Midbrain (tissue), 1 donor: ENCODE measurements around the gene MRPS22.
A peak's percentile ranks its signal among the peaks of the same experiment; 100 is the strongest.
"Not testable (repeated sequence)": the region's sequence is repeated elsewhere in the genome, so short reads cannot be mapped to it uniquely, and the experiment has no call there.

Experiments
- DNase-seq: peaks from one replicate; lab custom pipeline; 2025; lab: John Stamatoyannopoulos, UW

The MRPS22 gene

DNA sequence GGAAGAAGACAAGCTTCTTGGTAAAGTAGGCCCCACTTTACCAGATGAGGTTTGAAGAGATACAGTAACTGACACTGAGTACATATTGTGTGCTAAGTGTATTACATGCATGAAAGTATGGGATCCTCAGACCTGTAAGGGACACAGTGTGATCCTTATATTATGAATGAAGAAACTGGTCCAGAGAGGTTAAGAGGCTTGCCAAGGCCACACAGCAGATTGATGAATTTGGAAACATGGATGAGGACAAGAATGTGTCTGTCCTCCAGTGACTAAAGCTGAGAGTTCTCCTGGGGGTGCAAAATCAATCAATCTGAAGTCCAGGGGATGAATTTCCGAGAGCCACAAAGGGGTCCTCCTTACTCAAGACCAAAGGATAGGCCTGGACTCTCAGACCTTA, 31.4 kb upstream of the MRPS22 start:
- no peak for DNase-seq

DNA sequence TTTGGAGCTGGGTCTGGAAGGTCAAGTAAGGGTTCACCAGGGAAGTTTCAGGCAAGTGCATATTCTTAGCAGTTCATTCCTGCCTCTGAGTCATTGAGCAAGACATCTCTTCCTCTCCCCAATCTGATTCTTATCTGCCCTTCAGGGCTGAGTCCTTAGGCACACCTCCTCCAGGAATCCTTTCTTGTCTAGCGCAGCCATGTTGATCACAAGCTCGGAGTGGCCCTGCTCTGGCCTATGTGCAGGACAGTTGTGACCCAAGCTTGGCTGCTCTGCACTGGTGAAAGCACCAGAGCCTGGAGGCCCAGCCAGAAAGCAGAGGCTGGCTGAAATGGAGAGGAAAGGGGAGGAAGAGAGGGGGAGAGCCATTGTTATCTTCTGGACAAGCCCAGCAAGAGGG, 30.9 kb upstream of the MRPS22 start:
- DNase-seq: no peak

DNA sequence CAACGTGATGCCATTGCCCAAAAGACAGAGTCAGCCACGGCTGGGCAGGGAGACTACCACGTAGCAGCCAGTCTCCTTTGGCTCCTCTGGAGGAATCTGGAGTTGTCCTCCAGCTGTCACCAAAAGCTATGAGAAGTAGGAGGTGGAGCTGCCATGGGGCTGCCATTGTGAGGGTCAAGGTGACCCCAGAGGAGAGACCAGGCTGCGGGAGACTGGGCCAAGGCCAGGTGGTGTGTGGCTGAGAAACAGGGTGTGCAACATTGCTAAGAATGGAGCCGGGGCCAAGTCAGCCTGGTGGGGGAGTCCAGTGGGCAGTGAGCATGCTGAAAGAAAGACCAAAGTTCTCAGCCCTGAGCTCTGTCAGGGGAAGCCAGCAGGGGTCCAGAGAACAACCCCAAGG, 29.9 kb upstream of the MRPS22 start:
- DNase-seq: no peak

DNA sequence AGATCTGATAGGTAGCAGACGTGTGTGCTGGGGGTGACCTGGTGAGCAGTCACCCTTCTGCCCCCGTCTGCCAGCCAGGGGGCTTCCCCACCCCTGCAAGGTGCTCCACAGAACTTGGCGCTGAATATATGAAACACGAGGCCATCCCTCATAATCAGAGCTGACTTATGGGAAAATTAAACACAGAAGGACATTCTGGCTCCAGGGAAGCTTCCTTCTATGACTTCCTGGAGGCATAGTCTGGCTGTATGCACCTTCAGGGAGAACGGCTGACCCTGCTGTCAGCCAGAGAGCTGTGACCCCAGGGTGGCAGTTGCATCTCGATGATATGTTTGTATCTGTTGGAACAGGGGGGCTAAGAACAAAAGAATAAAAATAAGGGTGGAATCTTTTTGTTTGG, 26.6 kb upstream of the MRPS22 start:
- no peak for DNase-seq

DNA sequence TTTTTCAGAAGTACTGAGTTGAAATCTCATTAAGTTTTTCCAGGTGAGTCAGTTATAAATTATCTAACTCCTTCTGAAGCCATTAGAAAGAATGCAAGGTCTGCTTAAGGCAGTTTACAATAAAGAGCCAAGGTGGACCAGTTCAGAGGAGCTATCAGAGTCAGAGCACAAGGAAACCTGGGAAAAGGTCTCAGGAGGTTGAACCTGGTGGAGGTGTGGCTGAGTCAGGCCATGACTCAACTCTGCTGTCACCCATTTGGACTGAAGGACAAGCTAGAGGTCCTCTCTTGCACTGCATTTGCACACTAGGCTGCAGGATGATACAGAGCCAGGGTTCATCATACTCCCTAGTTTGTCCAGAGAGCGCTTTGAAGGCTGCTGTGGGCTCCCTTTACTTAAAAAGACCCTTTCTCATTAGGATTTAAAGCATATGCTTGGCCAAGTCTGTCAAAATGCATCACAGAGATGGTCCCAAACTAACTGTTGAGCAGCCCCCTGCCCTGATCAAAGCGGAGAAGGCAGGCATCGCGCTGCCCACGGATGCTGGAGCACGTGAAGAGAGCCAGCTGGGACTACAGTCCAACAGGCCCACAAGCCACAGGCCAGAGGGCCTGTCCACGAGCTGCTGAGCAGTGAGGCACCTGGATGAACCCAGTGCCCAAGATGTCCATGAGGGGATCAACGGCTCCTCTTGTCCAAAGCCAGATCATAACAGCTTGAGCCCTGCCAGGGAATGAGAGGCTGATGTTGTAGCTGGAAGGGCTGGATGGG, 26.0 kb upstream of the MRPS22 start:
- DNase-seq: no peak

DNA sequence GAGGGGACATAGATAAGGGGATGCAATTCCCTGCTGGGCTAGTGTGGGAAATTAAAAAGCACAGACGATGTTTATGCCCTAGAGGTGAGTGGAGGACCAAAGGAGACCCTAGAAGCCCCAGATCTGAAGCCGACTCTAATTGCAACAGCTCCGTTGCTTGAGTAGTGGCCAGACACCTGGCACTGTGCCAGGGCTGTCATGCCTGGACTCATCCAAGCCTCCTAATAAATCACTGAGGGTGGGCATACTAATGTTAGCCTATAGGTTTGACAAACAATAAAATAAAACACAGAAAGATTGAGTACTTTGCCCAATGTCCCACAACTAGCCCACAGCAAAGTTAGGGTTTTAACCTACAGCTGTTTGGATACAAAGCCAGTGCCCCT, 25.4 kb upstream of the MRPS22 start:
- DNase-seq: no peak

DNA sequence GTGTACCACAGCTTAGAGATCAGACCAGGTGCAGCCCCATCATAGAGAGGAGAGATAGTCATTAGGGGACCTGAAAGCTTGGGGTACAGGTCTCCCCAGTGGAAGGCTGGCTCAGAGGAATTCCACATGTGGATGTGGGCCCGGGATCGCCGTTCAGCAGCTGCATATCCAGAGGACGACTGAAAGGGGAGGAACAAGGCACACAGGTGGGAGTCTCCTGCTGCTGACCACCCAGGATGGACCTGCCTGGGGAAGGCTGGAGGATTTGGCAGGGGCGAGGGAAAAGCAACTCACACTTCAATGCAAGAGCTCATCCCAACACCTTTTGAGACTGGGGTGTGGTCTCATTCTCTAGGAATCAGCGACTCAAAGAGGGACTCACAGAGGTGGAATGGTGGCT, 25.0 kb upstream of the MRPS22 start:
- DNase-seq: no peak

DNA sequence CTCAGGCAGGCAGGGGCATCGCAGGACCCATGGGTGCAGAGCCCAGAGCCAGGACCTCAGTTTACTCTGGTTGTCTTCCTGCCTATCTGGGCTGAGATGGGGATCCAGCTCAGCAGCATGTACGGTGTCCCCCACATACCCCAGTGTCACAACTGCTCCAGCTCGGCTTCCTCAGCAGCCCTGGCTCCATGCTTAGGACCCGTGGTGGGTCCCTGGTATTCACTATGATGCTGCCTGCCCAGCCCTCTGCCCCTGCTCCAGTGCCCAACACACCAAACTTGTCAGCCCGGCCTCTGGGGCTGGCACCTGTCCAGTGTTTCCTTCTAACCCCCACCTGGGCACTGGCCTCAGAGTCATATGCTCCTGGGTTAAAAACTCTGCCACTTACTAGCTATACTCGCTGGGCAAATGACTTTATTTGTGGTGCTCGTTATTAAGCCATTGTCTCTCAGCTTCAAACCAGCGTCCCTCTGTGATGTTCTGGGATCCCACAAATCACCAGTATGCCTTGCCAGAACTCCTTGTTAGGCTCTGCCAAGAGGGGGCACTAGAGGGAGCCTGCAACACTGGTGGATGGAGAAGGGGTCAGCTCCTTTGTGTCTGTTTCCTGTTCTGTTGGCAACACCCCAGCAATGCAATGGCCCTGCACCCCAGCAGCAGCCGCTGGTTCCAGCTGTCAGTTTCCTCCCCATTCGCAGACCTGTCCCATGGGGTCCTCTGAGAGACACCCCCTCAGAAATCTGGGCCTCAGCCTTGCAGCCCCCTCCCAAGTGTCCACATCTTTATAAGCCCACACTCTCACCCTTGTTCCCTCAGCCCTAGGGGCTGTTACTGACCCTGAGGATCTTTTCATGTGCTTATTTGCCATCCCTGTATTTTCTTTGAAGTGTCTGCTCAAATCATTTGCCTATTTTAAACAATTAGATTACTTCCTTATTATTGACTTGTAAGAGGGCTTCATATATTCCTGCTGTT, 24.1 kb upstream of the MRPS22 start:
- no peak for DNase-seq

DNA sequence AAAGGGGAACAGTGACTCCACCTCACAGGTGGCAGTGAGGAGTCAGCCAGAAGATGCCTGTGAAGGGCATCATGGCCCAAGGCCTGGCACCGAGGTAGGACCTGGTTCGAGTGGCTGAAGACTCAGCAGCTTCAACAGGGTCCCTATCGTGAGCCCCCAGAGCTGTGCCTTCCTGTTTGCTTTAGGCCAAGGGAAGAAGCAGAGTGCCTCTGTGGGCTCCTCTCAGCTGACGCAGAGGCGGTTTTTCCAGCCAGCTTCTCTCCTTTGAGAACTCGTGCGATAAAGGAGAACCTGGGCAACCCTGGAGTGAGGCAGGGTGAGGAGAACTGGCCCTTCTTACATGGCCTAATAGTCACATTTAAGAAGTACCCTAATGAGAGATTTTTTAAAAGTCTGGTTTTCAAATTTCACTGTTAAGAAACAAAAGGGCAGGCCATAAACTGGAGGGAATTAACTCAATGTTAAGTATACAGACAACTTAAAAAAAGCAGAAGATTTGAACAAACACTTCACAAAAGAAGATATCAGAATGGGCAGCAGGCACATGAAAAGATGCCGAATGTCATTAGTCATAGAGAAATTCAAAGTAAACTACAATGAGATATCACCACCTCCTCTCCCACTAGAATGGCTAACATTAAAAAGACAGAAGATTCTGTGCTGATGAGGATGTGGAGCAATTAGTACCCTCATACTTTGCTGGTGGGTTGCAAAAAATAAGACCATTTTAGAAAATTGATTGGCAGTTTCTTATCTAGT, 23.1 kb upstream of the MRPS22 start:
- DNase-seq: no peak

DNA sequence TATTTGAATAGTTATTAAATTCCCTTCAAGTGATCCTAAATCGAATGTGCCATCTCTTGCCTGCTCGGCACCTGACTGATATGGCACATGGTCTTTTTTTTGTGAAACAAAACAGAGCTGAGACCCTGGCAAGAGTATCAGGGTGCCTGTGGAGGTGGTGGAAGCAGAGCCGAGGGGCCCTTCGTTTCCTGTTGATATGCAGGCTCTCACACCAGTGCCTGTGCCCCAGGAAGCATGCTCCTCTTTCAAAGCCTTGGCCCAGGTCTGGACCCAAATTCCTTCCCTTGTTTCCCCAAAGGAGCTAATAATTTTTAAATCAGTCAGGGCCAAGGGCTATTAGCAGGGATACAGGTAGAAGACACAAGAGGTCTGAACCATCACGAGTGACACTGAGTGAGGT, 21.5 kb upstream of the MRPS22 start:
- DNase-seq: no peak

DNA sequence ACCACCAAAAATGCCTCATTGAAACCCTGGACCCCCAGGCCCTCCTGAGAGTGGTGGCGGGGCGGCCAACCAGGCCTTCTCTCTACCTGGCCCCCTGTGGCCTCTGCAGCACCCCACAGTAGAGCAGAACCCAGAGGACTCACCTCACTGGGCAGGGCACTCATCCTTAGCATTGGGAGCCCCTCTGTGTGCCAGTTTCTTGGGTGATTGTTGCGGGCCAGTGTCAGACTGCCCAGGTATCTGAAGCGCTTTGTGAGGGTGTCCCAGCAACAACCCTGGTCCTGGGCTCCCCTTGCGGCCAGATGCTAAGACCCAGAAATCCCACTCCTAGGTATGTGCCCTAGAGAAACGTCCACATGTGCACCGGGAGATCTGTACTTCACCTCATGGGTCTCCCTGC, 20.7 kb upstream of the MRPS22 start:
- DNase-seq: no peak

DNA sequence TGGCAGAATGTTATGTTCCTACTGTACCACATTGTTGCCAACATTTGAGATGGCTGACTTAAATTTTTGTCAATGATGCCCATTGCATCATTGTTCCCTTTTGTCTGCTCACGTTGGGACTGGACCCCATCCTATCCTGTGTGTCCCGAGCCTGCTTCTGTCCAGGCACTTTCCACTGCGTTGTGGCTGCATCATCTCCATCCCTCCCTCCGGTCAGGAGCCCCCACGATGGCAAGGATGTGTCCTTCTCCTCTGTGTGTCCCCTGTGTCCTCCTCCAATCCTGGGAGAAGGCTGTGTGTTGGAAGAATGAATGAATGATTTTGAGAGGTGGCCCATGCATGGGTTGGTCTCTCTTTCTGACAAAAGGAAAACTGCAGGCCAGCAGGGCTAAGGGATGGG, 19.4 kb upstream of the MRPS22 start:
- DNase-seq: no peak

DNA sequence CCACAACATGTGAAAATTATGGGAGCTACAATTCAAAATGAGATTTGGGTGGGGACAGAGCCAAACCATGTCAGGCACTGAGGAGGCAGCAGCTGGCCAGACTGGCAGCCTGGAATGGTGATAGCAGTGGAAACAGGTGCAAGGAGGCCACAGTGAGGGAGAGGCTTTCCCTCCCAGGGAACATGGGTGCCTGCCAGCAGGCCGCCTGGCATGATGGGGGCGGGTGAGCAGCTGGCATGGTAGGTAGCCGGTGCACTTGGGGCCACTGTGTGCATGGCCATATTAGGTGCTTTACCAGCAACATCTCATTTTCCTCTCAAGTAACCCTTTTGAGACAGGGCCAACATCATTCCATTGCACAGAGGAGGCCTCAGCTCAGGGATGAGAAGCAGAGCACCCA, 18.3 kb upstream of the MRPS22 start:
- no peak for DNase-seq

DNA sequence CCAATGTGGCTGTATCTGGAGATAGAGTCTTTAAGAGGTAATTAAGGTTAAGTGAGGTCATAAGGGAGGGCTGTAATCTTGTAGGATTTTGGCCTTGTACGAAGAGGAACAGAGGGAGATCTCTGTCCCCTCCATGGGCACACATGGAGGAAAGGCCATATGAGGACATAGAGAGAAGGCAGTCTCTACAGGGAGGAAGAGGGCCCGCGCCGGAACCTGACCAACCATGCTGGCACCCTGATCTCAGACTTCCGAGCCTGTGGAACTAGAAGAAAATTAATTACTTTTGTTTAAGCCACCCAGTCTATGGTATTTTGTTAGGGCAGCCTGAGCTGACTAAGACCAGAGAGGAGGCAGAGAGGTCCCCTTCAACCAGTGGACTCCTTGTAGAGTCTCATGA, 17.7 kb upstream of the MRPS22 start:
- no peak for DNase-seq

DNA sequence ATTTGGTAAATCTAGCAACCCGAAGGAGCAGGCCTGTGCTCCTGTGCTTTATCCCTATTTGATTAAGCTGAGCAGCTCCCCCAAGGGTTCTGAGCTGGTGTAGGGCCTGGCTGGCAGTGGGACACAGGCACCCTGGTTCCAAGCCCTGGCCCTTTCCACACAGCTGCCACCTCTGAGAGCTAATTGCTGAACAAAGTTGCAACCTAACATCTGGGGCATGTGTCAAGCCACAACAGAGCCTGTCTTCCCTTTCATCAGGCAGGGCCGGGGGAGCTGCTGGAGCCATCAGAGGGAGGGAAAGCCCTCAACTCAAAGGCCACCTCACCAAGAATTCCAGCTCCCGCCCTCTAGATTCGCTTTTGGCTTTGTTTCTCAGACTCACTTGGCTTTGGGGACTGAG, 17.1 kb upstream of the MRPS22 start:
- DNase-seq: no peak

DNA sequence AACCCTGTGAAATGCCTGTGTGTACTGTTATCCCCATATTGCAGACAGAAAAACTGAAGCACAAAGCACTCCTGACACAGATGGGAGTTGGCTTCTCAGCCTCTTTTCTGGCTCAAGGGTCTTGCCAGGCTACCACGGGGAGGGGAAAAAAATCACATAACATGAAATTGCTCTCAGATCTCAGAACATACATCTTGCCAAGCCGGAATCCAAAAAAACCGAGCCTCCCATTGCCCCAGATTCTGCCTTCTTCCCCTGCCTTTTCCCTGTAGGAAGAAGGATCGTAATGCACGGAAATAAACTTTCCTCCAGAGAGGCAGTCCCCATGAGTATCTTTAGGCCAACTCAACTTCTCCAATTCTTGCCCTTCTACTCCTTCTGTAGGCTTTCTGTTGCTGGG, 16.6 kb upstream of the MRPS22 start:
- DNase-seq: no peak

DNA sequence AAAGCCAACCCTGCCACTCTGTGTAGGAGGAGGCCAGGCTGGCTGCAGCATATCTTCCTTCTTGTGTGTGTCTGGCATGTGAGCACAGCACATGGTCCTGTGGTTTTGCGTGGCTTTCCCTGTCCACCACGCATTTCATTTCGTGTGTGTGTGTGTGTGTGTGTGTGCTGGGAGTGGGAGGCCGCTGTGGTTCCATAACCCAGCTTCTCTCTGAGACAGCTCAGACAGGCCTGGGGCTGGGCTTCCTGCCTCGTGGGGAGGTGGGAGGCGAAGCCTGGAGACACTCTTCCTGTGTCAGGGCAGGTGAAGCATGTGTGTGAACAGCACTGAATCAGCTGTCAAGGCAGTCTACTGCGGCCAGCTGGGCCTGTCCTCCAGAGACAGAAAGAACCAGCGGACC, 16.0 kb upstream of the MRPS22 start:
- DNase-seq: no peak

DNA sequence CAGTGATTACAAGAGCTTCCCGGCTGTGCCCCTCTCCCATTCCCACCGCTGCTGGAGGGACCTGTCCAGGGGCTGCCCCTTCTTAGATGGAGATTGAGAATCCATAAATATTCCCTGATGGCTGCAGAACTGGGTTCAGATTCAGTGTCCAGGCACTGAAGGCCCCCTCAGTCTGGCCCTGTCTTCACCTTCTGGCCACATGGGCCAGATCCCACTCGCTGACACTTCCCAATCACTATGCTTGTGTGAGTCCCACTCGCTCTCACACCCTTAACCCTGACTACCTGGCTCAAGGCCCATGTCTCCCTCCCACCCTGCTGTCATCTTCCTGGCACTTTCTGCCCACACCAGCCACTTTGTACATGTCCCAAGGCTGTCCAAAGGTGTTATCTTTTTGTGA, 15.5 kb upstream of the MRPS22 start:
- DNase-seq: no peak

DNA sequence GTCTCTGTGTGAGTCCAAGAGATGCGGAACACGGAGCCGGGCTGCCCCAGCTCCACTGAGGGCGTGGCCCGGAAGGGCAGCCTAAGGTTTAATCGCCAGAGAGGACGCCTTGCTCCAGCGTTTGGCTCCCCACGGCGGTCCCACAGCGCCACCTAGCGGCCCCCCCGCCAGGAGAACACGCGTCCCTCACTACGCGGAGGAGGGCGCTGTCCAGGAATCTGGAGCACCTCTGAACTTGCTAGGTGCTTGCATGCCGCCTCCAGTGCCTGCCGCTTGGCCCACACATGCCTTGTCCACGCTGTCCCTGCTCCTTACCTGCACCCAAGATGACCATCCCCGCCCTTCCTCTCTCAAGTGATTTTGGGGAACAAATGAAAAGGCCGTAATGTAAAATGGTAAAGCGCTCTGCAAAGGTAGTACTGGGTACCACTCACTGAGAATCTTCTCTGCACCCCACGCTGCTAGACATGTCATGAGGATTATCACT, 14.4 kb upstream of the MRPS22 start:
- DNase-seq: peak; percentile 88

DNA sequence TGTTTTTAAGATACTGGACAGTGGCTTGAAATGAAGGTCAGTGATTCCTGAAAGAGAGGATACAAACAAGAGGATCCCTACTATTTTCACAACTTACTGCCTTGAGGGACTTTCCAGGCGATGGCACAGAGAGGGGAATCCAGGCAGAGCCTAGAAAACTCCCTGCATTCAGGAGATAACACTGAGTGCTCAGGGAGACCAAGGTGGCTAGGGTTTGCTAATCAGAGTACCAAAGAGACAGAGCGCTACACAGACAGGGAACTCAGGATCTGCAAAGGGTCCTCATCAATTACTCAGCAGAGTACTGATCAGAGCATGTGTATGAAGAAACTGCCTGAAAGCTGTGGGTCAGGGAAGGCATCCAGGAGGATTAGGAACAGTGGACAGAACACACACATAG, 11.7 kb upstream of the MRPS22 start:
- DNase-seq: no peak

DNA sequence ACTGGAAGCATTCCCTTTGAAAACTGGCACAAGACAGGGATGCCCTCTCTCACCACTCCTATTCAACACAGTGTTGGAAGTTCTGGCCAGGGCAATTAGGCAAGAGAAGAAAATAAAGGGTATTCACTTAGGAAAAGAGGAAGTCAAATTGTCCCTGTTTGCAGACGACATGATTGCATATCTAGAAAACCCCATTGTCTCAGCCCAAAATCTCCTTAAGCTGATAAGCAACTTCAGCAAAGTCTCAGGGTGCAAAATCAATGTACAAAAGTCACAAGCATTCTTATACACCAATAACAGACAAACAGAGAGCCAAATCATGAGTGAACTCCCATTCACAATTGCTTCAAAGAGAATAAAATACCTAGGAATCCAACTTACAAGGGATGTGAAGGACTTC, 9.1 kb upstream of the MRPS22 start:
- DNase-seq: not testable (repeated sequence)

DNA sequence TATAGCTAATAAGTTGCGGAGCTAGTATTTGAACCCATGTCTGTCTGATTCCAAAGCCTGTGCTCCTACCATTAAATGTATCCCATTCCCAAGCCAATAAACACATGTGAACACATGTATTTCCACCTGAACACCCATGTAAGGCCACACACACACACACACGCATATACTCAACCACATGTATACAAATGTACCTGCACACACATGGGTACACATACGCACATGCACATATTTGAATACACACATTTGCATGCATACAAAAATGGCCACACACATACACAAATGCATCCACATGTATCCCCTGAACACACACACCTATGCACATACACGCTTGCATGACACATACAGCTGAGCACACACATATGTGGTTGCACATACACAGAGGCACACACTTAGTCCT, 5.4 kb upstream of the MRPS22 start:
- no peak for DNase-seq
